IPS-15b (cell line): Measurements from ENCODE around the gene NTN1.

Experiments used
- H3K27me3 ChIP-seq: one replicate; pipeline ENCODE4 v1.6.1; 2013; ENCODE audit warnings: low read length; ENCODE audit not compliant: control insufficient read depth, insufficient read depth
- H3K36me3 ChIP-seq: one replicate; pipeline ENCODE4 v1.6.1; 2013; ENCODE audit warnings: low read length; ENCODE audit not compliant: control insufficient read depth, insufficient read depth
- H3K4me1 ChIP-seq: one replicate; pipeline ENCODE4 v1.6.1; 2013; ENCODE audit warnings: mild to moderate bottlenecking, low read length; ENCODE audit not compliant: control insufficient read depth, insufficient read depth
- H3K4me3 ChIP-seq: one replicate; pipeline ENCODE4 v1.5.1; 2013; ENCODE audit warnings: low read depth, low read length
- H3K9ac ChIP-seq: one replicate; pipeline ENCODE4 v1.6.1; 2013; ENCODE audit warnings: low read depth, mild to moderate bottlenecking, low read length
- H3K9me3 ChIP-seq: one replicate; pipeline ENCODE4 v1.6.1; 2013; ENCODE audit warnings: mild to moderate bottlenecking, low read length; ENCODE audit not compliant: control insufficient read depth, insufficient read depth

NTN1 gene

DNA sequence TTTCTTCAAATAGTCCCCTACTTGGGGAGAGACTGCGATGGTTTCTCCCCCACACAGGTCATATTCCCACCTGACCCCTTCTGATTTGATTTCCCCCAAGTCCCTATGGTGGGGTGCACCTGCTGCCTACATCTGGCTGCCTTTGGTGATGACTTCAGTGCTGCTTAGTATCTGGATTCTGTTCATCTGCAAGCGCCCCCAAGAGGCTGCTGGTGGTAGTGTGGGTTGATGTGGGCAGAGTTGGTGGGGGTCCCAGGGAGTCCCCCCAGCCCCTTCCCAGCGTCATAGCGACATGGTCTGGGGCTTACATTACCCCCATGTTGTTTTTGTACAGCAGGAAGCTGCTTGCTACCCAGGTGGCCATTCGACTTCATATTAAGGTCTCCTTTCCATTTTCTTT is 99.2 kb downstream of the NTN1 start:
- no peak overlapping the region for H3K4me3 ChIP-seq
- no peaks in the 10 kb centered on the region for H3K9me3 ChIP-seq
- no peaks in the 10 kb centered on the region for H3K27me3 ChIP-seq
- peaks cover 4% of the 10 kb centered on the region for H3K4me1 ChIP-seq
- no peaks in the 10 kb centered on the region for H3K36me3 ChIP-seq
- H3K9ac ChIP-seq = no peak overlapping the region

DNA sequence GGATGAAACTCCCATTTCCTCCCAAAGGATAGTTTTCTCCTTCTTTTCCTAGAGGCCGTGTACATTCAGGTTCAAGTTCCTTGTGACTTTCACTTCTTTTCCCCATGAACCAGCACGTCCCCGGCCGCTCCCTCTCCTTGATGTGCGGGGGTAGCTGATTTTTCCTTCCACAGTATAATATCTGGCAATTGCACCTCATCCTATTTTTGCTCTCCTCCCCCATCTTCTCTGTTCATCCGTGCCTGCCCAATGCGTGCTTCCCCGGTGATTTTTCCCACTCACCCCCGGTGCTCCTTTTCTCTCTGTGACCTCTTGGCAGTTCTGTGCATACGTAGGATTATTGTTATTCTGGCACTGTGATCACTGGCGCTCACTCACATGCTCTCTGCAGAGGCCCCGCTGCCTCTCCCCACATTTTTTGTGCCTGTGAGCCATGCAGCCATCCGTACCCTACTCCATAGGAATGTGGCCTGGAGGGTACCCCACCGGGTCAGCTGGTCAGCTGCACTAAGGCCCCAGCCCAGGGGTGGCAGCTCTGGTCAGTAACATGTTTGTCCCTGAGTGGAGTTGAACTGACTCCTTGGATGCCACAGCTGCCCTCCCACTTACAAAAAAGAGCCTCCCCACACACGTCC is 100.0 kb downstream of the NTN1 start:
- Histone ChIP-seq H3K36me3 (no peaks in the 10 kb centered on the region), H3K9ac (no peak overlapping the region), H3K4me3 (no peak overlapping the region), H3K9me3 (no peaks in the 10 kb centered on the region), H3K27me3 (no peaks in the 10 kb centered on the region), H3K4me1 (peaks cover 4% of the 10 kb centered on the region)

DNA sequence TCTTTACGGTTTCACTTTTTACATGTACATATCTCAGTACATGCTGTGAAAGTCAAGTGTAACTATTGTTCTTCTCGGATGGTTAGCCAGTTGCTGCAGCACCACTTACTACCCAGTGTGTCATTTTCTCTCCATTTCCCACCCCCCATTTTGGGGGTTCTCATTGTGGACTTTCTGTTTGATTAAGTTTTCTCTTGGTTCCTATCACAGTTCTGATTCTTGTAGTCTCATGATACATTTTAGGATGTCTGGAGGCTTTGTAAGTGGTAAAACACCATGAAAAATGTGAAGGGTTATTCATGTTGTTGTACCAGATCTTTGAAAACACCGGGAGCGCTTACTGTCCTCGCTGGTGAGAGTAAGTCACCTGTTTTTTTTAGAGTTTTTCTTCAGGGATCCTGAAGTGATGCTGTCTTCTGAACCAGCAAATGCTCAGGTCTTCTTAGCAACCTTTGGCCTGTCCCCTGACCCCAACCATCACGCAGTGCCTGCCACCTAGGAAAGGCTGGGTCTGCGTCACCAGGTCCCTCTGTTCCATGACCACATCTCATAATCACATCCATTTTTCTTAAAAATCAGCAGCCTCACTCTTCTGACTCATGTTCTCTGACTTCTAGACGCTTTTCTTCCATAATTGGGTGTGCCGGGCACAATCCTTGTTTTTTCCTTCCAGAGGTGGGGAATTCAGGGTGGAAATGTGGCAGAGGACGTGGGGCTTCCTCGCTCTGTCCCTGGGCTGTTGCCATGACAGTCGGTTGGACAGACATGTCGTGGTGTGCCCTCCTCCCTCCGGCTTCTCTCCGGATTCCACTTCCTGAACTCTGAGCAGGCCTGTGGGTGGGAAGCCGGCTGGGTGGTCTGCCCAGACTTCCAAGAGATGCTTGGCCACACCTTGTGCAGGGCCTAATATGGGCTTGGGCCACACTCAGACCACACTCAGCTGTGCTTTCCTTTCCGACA is 102.6 kb downstream of the NTN1 start:
- H3K4me3 ChIP-seq = no peak overlapping the region
- H3K4me1 ChIP-seq = no peaks in the 10 kb centered on the region
- no peak overlapping the region for H3K9ac ChIP-seq
- H3K9me3 ChIP-seq = no peaks in the 10 kb centered on the region
- no peaks in the 10 kb centered on the region for H3K36me3 ChIP-seq
- no peaks in the 10 kb centered on the region for H3K27me3 ChIP-seq

DNA sequence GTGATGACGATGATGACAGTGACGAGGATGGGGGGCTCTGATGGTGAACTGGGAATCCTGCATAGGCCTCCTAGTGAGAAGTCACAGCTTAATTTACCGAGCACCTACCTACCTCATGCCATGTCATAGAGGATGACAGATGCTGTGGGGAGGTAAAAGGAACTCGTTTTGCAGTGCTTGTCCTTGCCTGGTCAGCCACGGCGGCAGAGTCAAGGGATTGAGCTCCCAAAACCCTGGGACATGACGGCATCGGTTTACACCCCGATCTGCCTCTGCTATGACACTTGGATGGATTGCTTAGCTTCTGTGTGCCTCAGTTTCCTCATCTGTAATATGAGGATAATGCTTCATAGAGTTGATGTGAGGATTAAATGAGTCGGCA is 103.2 kb downstream of the NTN1 start:
- Histone ChIP-seq H3K4me3 (no peak overlapping the region), H3K9ac (no peak overlapping the region), H3K27me3 (no peaks in the 10 kb centered on the region), H3K36me3 (no peaks in the 10 kb centered on the region), H3K9me3 (no peaks in the 10 kb centered on the region), H3K4me1 (no peaks in the 10 kb centered on the region)

DNA sequence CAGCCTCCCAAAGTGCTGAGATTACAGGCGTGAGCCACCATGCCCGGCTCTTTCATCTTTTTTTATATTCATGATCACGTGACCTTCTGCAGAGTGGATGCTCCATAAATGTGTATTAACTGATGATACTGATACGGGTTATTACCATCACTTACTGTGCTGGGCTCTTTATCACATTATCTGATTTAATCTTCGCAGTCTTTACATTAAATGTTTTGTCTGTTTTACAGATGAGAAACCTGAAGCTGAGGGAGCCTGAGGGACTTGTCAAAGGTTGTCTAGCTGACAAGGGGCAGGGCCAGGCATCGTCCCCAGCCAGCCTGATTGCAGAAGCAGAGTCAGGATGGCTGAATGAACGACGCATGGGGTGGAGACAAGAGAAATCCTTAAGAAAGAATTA is 104.4 kb downstream of the NTN1 start:
- Histone ChIP-seq H3K9me3 (no peaks in the 10 kb centered on the region), H3K4me1 (no peaks in the 10 kb centered on the region), H3K27me3 (no peaks in the 10 kb centered on the region), H3K36me3 (no peaks in the 10 kb centered on the region), H3K4me3 (no peak overlapping the region), H3K9ac (no peak overlapping the region)

DNA sequence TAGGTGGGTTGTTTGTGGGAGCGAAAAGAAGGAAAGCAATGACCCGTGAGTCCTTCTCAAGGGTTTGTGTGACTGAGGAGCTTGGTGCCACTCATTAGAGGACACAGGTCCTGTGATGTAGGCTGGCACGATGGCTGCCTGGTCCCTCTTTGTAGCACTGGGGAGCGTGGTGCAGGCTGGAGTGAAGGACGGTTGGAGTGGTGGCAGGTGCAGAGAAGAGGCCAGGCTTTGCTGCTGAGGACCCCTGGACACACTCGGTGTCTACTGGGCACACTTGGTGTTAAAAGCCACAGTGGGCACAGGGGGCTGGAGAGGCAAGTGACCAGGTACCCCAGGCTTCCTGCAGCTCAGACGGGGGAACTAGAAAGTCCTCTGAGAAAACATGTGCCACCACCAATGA is 106.0 kb downstream of the NTN1 start:
- Histone ChIP-seq H3K27me3 (no peaks in the 10 kb centered on the region), H3K36me3 (no peaks in the 10 kb centered on the region), H3K9ac (no peak overlapping the region), H3K4me1 (no peaks in the 10 kb centered on the region), H3K4me3 (no peak overlapping the region), H3K9me3 (no peaks in the 10 kb centered on the region)

DNA sequence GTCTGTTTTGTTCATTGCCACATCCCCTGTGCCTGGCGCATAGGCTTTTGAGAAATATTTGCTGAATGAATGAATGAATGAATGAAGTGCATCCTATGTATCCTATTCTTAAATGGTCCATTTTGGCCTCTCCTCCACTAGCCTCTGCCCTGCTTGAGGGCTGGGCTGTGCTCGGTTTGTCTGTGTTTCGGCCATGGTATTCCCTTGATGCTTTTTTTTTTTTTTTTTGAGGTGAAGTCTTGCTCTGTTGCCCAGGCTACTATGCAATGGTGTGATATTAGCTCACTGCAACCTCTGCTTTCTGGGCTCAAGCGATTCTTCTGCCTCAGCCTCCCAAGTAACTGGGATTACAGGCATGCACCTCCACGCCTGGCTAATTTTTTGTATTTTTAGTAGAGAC is 110.1 kb downstream of the NTN1 start:
- no peaks in the 10 kb centered on the region for H3K9me3 ChIP-seq
- H3K4me3 ChIP-seq = no peak overlapping the region
- no peaks in the 10 kb centered on the region for H3K36me3 ChIP-seq
- no peaks in the 10 kb centered on the region for H3K4me1 ChIP-seq
- no peak overlapping the region for H3K9ac ChIP-seq
- H3K27me3 ChIP-seq = no peaks in the 10 kb centered on the region

DNA sequence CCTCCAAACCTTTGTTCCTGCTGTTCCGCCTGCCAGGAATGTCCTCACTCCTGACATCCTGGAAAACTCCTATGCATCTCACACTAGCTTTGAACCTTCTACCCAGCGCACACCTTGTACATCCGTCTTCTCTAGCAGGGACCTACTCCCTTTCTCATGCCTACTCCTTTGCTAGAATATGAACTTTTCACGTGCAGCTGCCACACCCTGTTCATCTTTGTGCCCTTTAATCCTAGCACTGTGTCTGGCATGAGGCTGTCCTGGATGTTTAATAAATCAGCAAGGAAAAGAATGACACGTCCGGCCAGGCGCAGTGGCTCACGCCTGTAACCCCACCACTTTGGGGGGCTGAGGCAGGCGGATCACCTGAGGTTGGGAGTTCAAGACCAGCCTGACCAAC is 111.0 kb downstream of the NTN1 start:
- no peaks in the 10 kb centered on the region for H3K36me3 ChIP-seq
- no peak overlapping the region for H3K9ac ChIP-seq
- no peaks in the 10 kb centered on the region for H3K27me3 ChIP-seq
- no peaks in the 10 kb centered on the region for H3K9me3 ChIP-seq
- H3K4me3 ChIP-seq = no peak overlapping the region
- no peaks in the 10 kb centered on the region for H3K4me1 ChIP-seq

DNA sequence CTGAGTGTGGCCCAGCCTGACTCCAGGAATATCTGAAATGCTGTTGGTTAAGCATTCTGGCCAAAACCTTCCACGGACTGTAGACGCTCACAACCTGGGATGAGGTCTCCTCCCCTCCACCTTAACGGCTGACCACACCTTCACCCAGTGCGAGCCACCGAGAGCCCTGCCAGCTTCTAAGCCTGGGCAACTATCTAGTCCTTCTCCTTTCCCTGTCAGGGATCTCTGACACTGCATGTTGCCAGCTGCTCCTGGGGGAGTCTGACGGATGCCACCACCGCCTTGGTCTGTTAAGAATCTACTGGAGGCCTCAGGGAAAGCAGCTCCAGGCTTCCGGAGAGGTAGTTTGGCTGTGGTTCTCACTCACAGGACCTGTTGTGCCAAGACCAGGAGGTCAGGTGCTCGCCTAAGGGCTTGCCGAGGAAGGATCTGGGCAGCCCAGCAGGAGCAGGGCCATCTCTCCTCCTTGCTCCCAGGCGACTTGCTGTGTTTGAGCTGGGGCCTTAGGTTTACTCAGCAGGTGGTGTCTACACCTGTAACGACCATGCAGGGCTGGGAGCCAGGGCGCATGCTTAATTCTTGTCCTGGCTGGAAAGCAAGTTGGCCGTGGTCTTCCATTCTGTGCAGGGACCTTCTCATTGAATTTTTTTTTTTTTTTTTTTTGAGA is 111.8 kb downstream of the NTN1 start:
- H3K36me3 ChIP-seq = no peaks in the 10 kb centered on the region
- H3K27me3 ChIP-seq = no peaks in the 10 kb centered on the region
- H3K9me3 ChIP-seq = no peaks in the 10 kb centered on the region
- H3K4me3 ChIP-seq = no peak overlapping the region
- H3K9ac ChIP-seq = no peak overlapping the region
- H3K4me1 ChIP-seq = no peaks in the 10 kb centered on the region

DNA sequence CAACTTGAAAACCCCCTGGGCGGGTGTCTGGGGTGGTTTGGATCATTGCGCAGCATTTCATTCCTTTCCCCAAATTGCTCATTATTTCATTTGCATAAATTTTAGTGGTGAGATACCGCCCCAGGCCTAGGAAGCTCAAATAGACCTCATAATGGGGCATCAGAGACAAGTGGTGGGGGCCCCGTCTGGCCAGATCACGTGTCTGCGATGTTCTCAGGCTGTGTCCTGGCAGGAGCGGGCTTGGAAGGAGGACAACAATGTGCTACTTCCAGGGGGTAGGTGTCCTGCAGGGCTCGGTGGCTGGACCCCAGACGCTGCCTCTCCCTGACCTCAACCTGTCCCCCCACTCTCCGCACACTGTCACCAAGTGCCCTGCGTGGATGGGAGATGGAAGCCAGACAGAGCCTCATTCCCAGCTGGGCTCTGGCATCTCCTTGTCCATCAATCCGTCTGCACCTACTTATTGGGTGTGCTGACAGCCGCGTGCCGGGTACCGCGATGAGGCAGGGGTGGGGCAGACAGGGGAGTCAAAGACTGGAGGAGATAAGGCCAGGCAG is 116.9 kb downstream of the NTN1 start:
- H3K27me3 ChIP-seq = no peaks in the 10 kb centered on the region
- H3K9me3 ChIP-seq = no peaks in the 10 kb centered on the region
- H3K4me1 ChIP-seq = no peaks in the 10 kb centered on the region

DNA sequence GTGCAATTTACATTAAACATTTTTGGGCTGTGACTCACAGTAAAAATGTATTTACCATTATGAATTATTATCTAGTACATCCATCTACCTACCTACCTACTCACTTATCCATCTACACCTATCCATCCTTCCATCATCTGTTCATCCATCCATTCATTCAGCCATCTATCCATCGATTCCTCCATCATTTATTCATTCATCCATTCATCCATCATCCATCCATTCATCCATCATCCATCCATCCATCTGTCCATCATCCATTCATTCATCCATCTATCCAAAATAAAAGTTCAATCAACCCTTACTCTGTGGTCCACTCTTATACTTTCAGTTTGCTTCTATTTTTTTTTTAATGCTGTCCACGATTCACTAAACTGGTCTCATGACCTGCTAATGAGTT is 118.4 kb downstream of the NTN1 start:
- no peaks in the 10 kb centered on the region for H3K27me3 ChIP-seq

More for the DNA sequence above, 116.9 kb downstream of the NTN1 start:
- Histone ChIP-seq H3K4me3 (no peak overlapping the region), H3K36me3 (no peaks in the 10 kb centered on the region), H3K9ac (no peak overlapping the region)

More for the DNA sequence above, 118.4 kb downstream of the NTN1 start:
- Histone ChIP-seq H3K4me3 (no peak overlapping the region), H3K4me1 (no peaks in the 10 kb centered on the region), H3K9ac (no peak overlapping the region), H3K9me3 (no peaks in the 10 kb centered on the region), H3K36me3 (no peaks in the 10 kb centered on the region)
